NT2/D1 (cell line): ENCODE results near the gene GNG13.

Experiments
- YY1 ChIP-seq: IDR thresholded peaks from 2 replicates; pipeline ENCODE4 v1.6.1; 2011; ENCODE audit not compliant: insufficient read length, insufficient read depth
- ZNF274 ChIP-seq: IDR thresholded peaks from 2 replicates; pipeline ENCODE4 v1.6.1; 2011; ENCODE audit warnings: mild to moderate bottlenecking, low read depth, low read length

DNA sequence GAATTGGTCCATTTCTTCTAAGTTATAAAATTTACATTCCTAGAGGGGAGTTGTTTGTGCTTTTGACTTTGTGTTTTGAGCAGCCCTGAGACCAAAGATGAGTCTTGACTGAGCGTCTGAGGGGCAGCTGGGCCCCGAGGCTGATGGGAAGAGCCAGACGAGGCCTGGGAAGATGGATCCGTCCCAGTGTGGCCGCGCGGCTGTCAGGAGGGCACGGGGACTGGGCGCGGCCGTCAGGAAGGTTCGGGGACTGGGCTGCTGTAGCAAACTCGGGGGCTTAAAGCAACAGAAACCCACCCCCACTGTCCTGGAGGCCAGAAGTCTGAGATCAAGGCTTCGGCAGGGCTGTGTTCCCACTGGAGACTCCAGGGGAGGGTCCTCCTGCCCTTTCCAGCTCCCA, 38.2 kb upstream of the GNG13 start:
- no peak for TF ChIP-seq YY1
- no peak for TF ChIP-seq ZNF274
